Mucosa of descending colon (tissue), 3 donors: ENCODE measurements around the gene NUAK1. TPM values are rescaled to one million over a fixed set of nuclear protein-coding genes. Genes with fewer than 3 reads are reported as not detected.

Source experiments
- ATAC-seq: fragments of 200-7000 bp; cut with Tn5 transposase; one replicate; pipeline ENCODE4 v1.9.1; 2020; ENCODE audit warnings: mild to moderate bottlenecking, moderate library complexity
- DNase-seq, 3 donors: peaks; one replicate each; pipeline ENCODE4 v3.0.0-alpha.2; 2020
- H3K36me3 ChIP-seq: fragments of 200-600 bp; one replicate; pipeline ENCODE4 v1.8.0; 2021; ENCODE audit warnings: low read depth, mild to moderate bottlenecking
- H3K4me1 ChIP-seq: fragments of 200-600 bp; one replicate; pipeline ENCODE4 v1.8.0; 2021; ENCODE audit warnings: low read depth, mild to moderate bottlenecking
- H3K4me3 ChIP-seq: fragments of 200-600 bp; one replicate; pipeline ENCODE4 v1.8.0; 2021; ENCODE audit warnings: mild to moderate bottlenecking
- H3K9me3 ChIP-seq: fragments of 200-600 bp; one replicate; pipeline ENCODE4 v1.8.0; 2021; ENCODE audit warnings: mild to moderate bottlenecking
- CTCF ChIP-seq: fragments of 200-600 bp; IDR thresholded peaks from one replicate; pipeline ENCODE4 v1.8.0; 2022; ENCODE audit warnings: antibody characterized with exemption, mild to moderate bottlenecking
- intact Hi-C, 2 donors: fragments of 100-400 bp; cut with DNase I in 1 of 2; cut with micrococcal nuclease in 1 of 2; formaldehyde crosslinking; loops; one replicate each; pipeline versions ENCODE4 v1.11.0 to v1.11.1; 2022; cut with DNase I, micrococcal nuclease
- total RNA-seq, 3 donors: library from RNA; stranded (reverse); fragmentation: NEBNext Ultra II Directional in 2 of 3; extraction: Animal tissue kit (Norgen Biotek cat#: 25700) in 2 of 3; gene quantifications; one replicate each; pipeline versions ENCODE4 v1.2.1 to v1.2.4, GENCODE V29; 2021 to 2023
- donor health status: DM: no; HTN: no; CAD: no; lungs with moderate emphysema.
- donor health status: DM: no; HTN: no; CAD: no.
- donor health status: DM: no; HTN: yes; CAD: no.

NUAK1 gene
- total RNA-seq, 3 donors from 2014 or later: 4.9 to 6.8 (median 5.4) TPM

- DNase-seq (no peak), ATAC-seq (no peak)
- H3K4me1 ChIP-seq: peaks cover 5% of the 10 kb centered on the region
- H3K9me3 ChIP-seq: no peaks in the 10 kb centered on the region
- no peak for TF ChIP-seq CTCF
- H3K36me3 ChIP-seq: no peaks in the 10 kb centered on the region
- intact Hi-C loops: no loop called here
- no peak overlapping the region for H3K4me3 ChIP-seq
These were observed 23.3 kb downstream of the NUAK1 start for GRCh38 chr12:106115440-106115839.

GRCh38 chr12:106114447-106115068 is 24.2 kb downstream of the NUAK1 start:
- no peaks in the 10 kb centered on the region for H3K36me3 ChIP-seq
- no peak overlapping the region for H3K4me3 ChIP-seq
- peaks cover 6% of the 10 kb centered on the region for H3K4me1 ChIP-seq
- DNase-seq (no peak), ATAC-seq (no peak)
- TF ChIP-seq CTCF: no peak
- intact Hi-C loops: no loop called here
- no peaks in the 10 kb centered on the region for H3K9me3 ChIP-seq

GRCh38 chr12:106113824-106114446 is 24.8 kb downstream of the NUAK1 start:
- no peak for DNase-seq

GRCh38 chr12:106113446-106113823 is 25.3 kb downstream of the NUAK1 start:
- no peak overlapping the region for H3K4me3 ChIP-seq

More at GRCh38 chr12:106113824-106114446, 24.8 kb downstream of the NUAK1 start:
- H3K9me3 ChIP-seq: no peaks in the 10 kb centered on the region
- no peak for ATAC-seq
- H3K4me1 ChIP-seq: peaks cover 12% of the 10 kb centered on the region
- intact Hi-C loops: no loop called here
- TF ChIP-seq CTCF: no peak
- H3K36me3 ChIP-seq: no peaks in the 10 kb centered on the region
- H3K4me3 ChIP-seq: no peak overlapping the region

GRCh38 chr12:106113042-106113441 is 25.7 kb downstream of the NUAK1 start:
- ATAC-seq: no peak
- peaks cover 21% of the 10 kb centered on the region for H3K4me1 ChIP-seq

More at GRCh38 chr12:106113446-106113823, 25.3 kb downstream of the NUAK1 start:
- intact Hi-C loops: no loop called here
- DNase-seq (no peak), ATAC-seq (no peak)
- Histone ChIP-seq H3K9me3 (no peaks in the 10 kb centered on the region), H3K4me1 (peaks cover 17% of the 10 kb centered on the region), H3K36me3 (no peaks in the 10 kb centered on the region)
- TF ChIP-seq CTCF: no peak

More at GRCh38 chr12:106113042-106113441, 25.7 kb downstream of the NUAK1 start:
- intact Hi-C loops: no loop called here
- no peaks in the 10 kb centered on the region for H3K36me3 ChIP-seq
- no peak for DNase-seq
- no peak overlapping the region for H3K4me3 ChIP-seq
- no peaks in the 10 kb centered on the region for H3K9me3 ChIP-seq
- TF ChIP-seq CTCF: no peak
